Measurements from ENCODE around the gene PSORS1C2. TPM values are rescaled to one million over a fixed set of nuclear protein-coding genes. Genes with fewer than 3 reads are reported as not detected.

PSORS1C2 gene
- total and polyA plus RNA-seq, 9 donors = not detected

DNA sequence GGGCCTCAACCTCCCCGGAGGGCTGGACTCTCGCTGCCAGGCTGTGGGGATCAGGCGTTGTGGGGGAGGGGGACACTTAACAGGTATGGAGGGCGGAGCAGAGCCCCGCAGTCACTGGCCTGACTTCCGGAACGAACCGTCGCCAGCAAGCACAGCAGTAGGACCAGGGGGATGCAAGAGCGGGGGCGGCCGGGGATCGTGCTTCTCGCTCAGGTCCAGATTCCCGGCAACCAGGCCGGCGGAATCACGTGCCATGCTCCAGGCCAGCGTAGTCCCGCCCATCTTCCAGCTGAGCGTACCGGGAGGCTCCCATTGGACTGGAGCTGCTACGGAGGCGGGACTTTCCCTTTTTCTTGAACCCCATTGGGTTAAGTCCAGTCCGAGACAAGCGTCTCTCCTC is 41.6 kb upstream of the PSORS1C2 start:
- Histone ChIP-seq H3K4me3 (peak overlapping the region; percentile 20), H3K4me1 (ENCODE audit: insufficient read depth) (no peaks in the 10 kb centered on the region), H3K36me3 (no peaks in the 10 kb centered on the region), H3K9me3 (no peaks in the 10 kb centered on the region), H3K27ac (no peak overlapping the region), H3K27me3 (no peaks in the 10 kb centered on the region)
- intact Hi-C loops (cut with DNase I) = no loop called here
- peak; percentile 69 to 85 (median 74) for DNase-seq
- WGBS, 3 donors = 69 to 87% (median 73%) methylated on average over 26 of the region's 26 CpGs
- TF ChIP-seq CTCF (IDR thresholded peaks at IDR 0.05) = no peak
- TF ChIP-seq POLR2A (IDR thresholded peaks at IDR 0.05) = no peak
- no peak for TF ChIP-seq EP300 (IDR thresholded peaks at IDR 0.05)

DNA sequence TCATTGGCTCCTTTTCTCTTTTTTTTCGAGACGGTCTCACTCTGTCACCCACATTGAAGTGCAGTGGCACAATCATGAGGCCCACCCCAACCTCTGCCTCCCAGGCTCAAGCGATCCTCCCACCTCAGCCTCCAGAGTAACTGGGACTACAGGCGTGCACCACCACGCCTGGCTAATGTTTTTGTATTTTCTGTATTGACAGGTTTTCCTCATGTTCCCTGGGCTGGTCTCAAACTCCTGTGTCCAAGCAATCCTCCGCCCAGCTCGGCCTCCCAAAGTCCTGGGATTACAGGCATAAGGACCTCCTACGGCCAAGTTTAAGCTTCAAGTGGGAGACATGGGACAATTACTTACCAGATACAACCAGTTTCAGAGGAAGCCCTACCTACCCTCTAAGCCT is 41.0 kb upstream of the PSORS1C2 start:
- no peak for TF ChIP-seq CTCF (IDR thresholded peaks at IDR 0.05)
- TF ChIP-seq EP300 (IDR thresholded peaks at IDR 0.05) = no peak
- TF ChIP-seq POLR2A (IDR thresholded peaks at IDR 0.05) = no peak
- no peaks in the 10 kb centered on the region for H3K9me3 ChIP-seq
- intact Hi-C loops (cut with DNase I) = no loop called here
- no peaks in the 10 kb centered on the region for H3K27me3 ChIP-seq
- no peaks in the 10 kb centered on the region for H3K36me3 ChIP-seq
- WGBS, 3 donors = 93 to 96% (median 94%) methylated on average over 8 of the region's 8 CpGs
- no peak for DNase-seq
- no peak overlapping the region for H3K27ac ChIP-seq
- no peak overlapping the region for H3K4me3 ChIP-seq
- H3K4me1 ChIP-seq (ENCODE audit: insufficient read depth) = no peaks in the 10 kb centered on the region

- no peak for DNase-seq
- H3K4me3 ChIP-seq = no peak overlapping the region
- TF ChIP-seq EP300 (IDR thresholded peaks at IDR 0.05) (no peak), CTCF (IDR thresholded peaks at IDR 0.05) (no peak), POLR2A (IDR thresholded peaks at IDR 0.05) (no peak)
- H3K36me3 ChIP-seq = no peaks in the 10 kb centered on the region
- no peaks in the 10 kb centered on the region for H3K9me3 ChIP-seq
- intact Hi-C loops (cut with DNase I) = no loop called here
- no peak overlapping the region for H3K27ac ChIP-seq
- no peaks in the 10 kb centered on the region for H3K4me1 ChIP-seq (ENCODE audit: insufficient read depth)
- no peaks in the 10 kb centered on the region for H3K27me3 ChIP-seq
- WGBS, 3 donors = 50 to 70% (median 58%) methylated on average over 4 of the region's 4 CpGs
Measured at GRCh38 chr6:31179042-31179386, 40.1 kb upstream of the PSORS1C2 start.

GRCh38 chr6:31178143-31179041 is 39.5 kb upstream of the PSORS1C2 start:
- Histone ChIP-seq H3K4me3 (no peak overlapping the region), H3K9me3 (no peaks in the 10 kb centered on the region), H3K4me1 (ENCODE audit: insufficient read depth) (no peaks in the 10 kb centered on the region), H3K36me3 (no peaks in the 10 kb centered on the region), H3K27me3 (no peaks in the 10 kb centered on the region), H3K27ac (no peak overlapping the region)
- no peak for DNase-seq
- intact Hi-C loops (cut with DNase I) = no loop called here
- WGBS, 3 donors = 36 to 45% (median 42%) methylated on average over 8 of the region's 8 CpGs
- TF ChIP-seq CTCF (IDR thresholded peaks at IDR 0.05) (no peak), POLR2A (IDR thresholded peaks at IDR 0.05) (no peak), EP300 (IDR thresholded peaks at IDR 0.05) (no peak)

Measured in ovary (tissue), 9 donors.